RPMI8226 (cell line): ENCODE results near the gene CDIPT.
"Not testable (repeated sequence)": the region's sequence is repeated elsewhere in the genome, so short reads cannot be mapped to it uniquely, and the experiment has no call there.

Experiments
- DNase-seq: peaks from one replicate; pipeline ENCODE4 v3.0.0-alpha.2; 2015

CDIPT gene, protein sequence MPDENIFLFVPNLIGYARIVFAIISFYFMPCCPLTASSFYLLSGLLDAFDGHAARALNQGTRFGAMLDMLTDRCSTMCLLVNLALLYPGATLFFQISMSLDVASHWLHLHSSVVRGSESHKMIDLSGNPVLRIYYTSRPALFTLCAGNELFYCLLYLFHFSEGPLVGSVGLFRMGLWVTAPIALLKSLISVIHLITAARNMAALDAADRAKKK

DNA sequence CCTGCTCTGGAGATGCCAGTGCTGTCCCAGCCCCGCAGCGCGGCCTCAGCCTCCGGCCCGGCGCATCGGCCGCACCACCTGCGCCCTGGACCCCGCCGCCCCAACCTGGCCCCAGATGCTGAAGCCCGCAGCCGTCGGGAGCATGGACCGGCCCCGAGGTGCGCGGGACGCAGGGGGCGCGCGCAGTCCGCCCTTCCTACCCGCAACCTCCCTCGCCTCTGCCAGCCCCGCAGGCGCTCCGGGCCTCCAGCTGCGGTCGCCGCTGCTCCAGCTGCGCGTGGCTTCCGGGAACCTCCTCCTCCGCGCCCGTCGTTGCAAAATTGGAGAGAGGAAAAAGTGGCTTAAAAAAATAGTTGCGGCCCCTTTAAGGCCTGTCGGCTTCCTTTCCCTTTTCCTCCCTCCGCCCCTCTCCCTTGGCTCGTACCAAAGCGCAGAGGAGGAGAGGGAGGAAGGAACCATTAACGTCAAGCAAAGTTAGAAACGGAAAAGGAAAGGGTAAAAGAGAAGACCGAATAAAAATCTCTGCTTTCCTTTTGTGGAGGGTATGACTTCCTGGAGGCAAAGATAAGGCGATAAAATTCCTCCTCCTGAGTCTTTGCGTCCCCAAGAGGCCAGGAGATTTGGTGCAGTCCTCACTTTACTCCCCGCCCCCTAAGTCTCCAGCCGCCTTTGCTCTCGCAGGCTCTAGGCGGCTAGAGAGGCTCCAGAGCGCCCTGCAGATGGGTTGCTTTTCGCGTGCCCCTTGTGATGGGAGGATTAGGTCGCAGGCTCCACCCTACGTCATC is at the start of gene CDIPT:
Gene CDIPT, minus strand, starts transcription at position 343 of the 785 bp plus-strand sequence. CDS start 369 bp downstream, outside the sequence.
- peak; percentile 99 for DNase-seq

DNA sequence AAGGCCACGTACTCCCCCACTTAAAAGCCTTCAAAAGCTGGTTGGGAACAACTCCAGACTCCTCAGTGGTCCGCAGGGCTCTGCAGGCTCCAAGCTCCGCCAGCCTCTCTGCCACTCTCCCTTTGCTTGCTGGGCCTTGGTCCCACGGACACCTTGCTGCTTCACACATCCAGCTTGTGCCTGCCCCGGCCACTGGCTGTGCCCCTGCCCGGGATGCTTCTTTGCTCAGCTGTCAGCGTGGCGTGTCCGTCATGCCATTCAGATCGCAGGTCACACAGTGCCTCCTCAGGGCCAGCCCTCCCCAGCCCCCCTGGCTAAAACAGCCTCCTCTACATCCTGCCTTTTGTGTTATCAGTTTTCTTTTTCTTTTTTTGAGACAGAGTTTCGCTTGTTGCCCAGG is 49.1 kb upstream of the CDIPT start:
- no peak for DNase-seq

DNA sequence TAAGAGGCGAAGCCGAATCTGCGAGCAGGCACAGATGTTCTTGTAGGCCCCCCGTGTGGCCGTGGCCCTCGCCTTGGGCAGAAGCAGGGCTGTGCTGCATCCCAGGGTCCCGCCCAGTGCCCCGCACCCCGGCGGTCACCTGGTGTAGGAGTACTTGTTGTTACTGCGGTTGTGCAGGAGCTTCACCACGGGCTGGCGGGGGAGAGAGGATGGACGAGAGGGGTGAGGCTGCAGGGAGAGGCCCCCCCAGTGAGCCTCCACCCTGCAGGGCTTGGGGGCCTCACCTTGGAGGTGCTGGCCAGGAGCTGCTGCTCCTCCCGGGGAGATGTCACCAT is 48.6 kb upstream of the CDIPT start:
- no peak for DNase-seq

DNA sequence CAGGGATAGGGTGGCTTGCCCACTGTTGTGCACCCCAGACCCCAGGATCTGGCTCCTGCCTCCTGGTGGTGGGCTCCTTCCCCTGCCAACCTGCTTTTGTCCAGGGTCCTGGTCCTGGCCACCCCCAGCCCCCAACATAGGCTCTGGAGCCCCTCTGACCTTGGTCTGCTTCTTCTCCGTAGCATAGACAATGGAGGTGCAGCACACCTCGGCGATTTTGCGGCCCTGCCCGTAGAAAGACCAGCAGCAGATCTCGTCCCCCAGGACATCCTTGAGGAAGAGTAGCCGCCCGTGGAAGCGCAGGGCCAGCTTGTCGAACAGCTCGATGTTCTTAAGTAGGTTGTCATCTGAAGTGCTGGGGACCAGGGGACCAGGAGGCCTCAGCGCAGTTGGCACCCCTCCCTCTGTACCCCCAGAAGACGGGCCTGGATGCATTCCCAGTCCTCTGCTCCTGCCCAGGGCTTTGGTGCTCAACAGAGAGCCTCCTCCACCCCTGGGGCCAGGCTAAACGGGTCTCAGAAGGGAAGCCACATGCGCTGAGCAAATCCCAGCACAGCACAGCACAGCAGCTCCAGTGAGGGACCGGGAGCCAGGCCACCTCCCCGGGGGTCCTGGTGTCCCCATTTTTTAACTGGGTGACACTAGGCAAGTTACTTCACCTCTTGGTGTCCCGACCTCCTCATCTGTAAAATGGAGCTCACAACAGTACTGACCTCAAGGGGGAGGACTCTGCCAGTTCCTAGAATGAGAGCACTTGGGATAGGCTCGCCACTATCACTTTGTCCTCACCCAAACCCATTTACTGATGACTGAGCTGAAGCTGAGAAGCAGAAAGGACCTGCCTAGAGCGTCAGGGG is 48.0 kb upstream of the CDIPT start:
- no peak for DNase-seq

DNA sequence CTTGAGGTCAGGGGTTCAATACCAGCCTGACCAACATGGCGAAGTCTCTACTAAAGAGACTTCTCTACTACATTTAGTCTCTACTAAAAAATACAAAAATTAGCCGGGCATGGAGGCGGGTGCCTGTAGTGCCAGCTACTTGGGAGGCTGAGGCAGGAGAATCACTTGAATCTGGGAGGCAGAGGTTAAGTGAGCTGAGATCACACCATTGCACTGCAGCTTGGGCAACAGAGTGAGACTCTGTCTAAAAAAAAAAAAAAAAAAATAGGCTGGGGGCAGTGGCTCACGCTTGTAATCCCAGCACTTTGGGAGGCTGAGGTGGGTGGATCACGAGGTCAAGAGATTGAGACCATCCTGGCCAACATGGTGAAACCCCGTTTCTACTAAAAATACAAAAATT is 46.8 kb upstream of the CDIPT start:
- not testable (repeated sequence) for DNase-seq

DNA sequence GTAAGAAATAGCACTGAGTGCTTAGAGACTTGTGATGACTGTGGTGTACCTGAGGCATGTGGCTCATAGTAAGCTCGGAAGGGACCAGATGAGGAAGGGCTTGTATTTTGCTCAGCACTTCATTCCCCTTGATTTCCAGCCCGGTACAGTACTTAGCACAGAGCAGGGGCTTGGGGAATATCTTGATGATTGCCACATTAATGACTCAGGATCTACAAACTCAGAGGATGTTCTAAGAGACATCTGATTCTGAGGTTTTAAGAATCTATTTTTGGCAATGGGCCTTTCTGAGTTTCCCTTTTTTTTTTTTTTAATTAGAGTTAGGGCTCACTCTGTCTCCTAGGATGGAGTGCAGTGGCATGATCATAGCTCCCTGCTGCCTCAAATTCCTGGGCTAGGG is 46.4 kb upstream of the CDIPT start:
- DNase-seq = no peak

DNA sequence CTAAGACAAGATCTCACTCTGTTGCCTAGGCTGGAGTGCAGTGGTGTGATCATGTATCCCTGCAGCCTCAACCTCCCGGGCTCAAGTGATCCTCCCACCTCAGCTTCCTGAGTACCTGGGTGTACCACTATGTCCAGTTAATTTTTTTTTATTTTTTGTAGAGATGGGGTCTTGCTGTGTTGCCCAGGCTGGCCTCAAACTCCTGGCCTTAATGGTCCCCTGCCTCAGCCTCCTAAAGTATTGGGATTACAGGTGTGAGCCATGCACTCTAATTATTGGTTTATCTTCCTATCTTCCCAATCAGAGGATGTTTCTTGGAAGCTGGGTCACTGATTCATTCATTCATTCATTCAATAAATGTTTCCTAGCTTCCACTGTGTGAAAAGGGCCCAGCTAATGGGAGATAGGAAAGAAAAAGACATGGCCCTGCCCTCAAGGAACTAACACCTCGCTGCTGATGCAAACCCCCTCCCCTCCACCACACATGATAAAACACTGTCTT is 45.7 kb upstream of the CDIPT start:
- DNase-seq = no peak

DNA sequence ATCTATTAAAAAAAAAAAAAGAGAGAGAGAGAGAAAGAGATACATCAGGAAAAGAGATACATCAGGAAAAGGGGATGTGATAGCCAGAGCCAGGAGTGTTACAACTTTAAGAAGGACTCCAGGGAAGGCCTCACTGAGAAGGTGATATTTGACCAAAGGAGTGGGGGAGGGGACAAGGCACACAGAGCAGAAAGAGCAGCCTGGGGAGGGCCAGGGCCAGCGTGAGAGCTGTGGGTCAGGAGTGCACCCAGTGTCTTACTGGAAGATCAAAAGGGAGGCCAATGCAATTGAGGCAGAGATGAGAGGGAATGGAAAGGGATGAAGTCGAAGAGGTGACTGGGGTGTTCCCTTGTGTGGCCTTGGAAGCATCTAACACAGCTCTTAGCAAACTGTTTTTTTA is 44.9 kb upstream of the CDIPT start:
- no peak for DNase-seq

DNA sequence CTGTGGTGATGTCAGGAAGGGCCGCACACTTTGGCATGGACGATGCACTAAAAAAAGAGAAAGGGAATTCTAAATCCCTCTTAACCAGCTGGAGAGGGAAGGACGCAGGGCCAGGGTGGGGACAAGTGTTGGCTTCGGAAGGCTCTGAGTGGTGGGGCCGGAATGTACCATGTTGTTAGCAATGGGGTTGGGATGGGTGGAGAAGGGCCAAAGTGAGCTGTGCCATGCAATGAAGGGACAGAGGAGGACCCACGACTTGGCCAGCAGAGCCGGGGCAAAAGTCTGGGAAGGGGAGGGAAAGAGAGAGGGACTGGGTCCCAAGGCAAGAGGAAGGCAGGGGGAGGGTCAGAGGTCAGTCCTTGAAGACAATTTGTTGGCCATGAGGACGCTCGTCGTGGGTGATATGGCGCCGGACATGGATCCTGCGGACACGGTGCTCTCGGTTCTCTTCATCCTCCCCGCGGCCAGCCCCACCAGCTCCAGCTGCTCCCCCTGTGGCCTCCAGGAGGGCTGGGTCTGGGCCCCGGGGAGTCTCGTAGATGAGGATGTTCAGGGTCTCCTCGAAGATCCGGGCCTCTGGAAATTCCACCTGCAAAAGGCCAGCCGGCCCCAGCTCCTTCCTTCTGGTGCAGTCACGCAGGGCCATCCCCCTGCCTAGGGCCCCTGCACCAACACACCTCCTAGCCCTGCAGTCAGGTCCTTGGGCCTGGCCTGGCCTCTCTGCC is 43.7 kb upstream of the CDIPT start:
- DNase-seq = no peak

DNA sequence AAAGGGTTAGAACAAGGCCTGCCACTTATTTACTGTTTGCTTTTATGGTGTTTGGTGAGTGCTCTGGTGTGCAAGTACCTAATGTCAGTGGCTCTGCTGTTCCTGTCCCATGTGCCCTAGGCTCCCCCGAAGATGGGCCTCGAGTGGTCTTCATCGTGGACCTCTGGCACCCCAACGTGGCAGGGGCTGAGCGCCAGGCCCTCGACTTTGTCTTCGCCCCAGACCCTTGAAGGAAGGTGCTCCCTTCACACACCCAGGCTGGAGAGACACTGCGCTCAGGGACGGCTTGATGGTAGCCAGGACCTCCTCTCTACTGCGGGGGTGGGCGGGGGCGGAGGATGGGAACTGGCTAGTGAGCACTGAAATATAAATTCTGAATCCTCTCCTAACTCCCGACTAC is 42.6 kb upstream of the CDIPT start:
- no peak for DNase-seq

DNA sequence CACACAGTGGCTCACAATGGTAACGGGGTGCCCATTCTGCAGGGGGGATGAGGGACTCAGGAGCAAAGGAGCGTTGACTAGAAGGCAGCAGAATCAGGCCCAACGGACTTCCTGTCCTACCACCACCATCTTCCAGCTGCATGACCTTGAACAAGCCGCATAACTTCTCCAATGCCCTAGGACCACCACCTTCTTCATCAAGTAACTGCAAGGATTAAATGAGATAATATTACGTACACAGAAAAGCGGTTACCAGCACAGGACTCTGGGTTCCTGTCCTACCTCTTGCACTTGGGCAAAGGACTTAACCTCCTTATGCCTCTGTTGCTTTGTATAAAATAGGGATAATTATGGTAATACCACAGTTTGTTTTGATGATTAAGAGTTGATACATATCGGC is 41.9 kb upstream of the CDIPT start:
- DNase-seq = no peak

DNA sequence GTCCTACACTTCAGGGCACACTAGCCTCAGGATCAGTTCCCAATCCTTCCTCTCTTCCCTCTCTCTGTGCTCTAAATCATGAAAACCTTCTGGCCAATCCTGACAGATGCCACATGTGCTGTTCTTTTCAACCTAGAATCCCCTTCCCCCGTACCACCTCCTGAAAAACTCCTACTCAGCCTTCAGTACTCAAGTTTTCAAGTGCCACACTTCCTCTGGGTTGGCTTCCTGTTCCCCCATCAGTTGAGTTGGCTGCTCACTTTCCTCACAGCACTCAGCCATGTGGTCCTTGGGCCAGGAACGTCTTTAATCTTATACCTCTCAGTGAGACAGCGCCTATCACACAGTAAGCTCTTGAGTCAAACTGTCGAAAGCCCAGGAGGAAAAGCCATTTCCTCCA is 40.6 kb upstream of the CDIPT start:
- DNase-seq = no peak

DNA sequence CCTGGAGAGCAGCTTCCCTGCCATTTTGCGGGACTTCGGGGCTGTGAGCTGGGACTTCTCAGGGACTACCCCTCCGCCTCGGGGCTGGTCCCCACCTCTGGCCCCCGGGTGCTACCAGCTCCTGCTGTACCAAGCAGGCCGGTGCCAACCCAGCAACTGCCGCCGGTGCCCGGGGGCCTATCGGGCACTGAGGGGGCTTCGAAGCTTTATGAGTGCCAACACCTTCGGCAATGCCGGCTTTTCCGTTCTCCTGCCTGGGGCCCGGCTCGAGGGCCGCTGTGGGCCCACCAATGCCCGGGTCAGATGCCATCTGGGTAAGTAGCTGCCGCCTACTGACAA is 38.5 kb upstream of the CDIPT start:
- no peak for DNase-seq

DNA sequence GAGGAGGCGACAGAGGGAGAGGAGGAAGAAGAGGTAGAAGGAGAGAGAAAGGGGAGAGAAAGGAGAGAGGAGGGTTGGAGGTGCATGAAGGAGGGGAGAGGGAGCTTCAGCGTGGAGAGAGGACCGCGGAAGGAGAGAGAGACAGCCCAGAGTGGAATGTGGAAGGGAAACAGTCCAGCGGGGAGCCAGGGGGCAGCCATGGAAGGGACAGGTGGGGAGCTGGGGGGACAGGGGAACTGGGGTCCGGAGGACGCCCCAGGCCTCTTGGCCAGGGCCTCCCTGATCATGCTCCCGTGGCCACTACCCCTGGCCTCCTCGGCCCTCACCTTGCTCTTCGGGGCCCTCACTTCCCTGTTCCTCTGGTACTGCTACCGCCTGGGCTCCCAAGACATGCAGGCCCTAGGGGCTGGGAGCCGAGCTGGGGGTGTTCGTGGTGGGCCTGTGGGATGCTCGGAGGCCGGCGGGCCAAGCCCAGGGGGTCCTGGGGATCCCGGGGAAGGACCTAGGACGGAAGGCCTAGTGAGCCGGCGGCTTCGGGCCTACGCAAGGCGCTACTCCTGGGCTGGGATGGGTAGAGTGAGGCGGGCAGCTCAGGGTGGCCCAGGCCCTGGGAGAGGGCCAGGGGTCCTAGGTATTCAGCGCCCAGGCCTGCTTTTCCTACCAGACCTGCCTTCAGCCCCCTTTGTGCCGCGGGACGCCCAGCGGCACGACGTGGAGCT is 38.0 kb upstream of the CDIPT start:
- no peak for DNase-seq

DNA sequence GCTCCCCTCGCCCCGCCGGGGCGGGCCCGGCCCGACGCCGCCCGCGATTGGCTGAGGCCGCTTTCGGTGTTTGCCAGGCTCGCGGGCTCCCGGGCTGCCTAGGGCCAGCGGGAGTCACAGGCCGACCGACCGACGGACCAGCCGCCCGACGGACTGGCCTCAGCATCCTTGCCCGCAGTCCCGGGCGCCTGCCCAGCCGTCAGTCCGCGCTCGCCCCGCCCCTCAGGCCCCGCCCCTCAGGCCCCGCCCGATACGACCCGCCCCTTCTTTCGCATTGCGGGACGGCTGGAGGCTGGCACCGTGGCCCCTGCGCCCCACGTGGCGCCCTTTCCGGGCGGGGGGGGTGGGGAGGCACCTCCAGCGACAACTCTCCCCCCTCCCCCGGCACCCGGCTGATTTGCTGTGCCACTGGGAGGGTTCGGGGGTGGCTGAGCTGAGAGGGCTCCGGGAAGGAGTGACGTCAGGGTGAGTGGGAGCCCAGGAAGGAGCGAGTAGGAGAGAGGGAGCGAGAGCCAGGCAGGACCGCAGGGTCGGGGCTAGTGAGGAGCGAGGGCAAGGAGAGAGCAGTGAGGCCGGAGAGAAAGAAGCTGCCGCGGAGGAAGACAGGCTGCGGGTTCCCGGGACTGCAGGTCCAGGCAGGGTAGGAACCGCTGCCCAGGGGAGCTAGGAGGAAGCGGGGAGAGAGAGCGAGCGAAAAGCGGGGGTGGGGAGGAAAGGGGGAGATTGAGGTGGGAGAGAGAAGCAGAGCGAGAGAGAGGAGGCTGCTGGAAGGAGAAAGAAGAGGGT is 37.3 kb upstream of the CDIPT start, which contains the start of gene ASPHD1:
Gene ASPHD1, plus strand, starts transcription at position 387 of the 786 bp plus-strand sequence. CDS start 484 bp downstream, outside the sequence.
- peak; percentile 87 for DNase-seq

DNA sequence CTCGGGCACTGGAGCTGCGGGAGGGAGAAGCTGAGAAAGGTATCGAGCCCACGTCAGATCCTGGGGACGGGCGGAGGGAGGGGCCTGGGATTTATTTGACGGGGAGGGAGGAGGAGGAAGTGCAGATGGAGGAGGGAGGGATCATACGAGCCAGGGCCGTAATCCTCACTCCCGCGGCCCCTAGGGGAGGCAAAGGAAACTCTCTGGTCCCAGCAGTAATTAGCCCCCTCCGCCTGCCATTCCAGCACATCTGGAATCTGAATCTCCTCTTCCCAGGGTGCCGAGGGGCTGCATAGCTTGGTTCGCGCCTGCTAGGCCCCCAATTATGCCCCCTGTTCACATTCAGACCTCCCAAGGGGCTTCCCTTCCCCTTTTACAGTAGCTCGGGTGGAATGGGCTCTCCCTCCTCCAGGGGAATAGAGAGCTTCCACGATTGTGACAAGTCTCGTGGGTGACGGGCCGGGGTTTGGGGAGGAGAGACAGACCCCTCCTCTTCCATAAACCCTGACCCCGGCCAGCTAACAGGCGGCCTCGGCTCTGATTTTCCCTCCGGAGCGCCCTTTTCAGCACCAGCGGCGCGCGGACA is 36.6 kb upstream of the CDIPT start, which contains the start of gene SEZ6L2:
Gene SEZ6L2, minus strand, starts transcription at position 35 of the 586 bp plus-strand sequence. CDS start 531 bp downstream, outside the sequence.
- DNase-seq = peak; percentile 41

DNA sequence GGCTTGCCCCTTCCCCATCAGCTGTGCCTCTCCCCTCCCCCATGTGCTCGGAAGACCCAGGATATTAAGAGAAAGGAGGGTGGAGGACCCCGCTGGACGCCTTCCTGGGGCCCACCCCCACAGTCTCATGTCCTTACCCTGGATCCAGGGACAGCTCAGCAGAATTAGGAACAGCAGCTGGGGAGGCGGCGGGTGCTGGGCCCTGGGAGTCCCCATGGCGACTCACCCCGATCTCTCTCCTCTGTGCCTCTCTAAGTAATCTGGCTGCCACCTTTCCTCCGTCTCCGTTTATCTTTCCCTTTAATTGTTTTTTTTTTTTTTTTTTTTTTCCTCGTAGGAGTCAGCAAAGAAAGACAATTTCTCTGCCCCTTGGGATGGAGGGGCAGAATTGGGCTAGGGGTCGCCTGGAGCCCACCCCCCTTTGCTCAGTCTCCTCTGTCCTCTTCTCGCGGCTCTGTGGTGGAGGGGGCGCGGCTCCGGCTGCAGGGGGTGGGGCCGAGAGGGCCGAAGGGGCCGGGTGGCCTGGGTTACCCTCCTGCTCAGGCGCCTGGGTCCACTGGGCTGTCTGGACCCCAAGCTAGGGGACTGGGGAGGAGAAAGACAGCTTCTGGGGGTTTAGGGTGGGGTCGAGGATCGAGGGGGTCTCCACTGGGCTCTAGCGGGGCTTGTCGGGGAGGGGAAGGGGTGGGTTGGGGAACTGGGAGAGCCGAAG is 35.9 kb upstream of the CDIPT start:
- no peak for DNase-seq

DNA sequence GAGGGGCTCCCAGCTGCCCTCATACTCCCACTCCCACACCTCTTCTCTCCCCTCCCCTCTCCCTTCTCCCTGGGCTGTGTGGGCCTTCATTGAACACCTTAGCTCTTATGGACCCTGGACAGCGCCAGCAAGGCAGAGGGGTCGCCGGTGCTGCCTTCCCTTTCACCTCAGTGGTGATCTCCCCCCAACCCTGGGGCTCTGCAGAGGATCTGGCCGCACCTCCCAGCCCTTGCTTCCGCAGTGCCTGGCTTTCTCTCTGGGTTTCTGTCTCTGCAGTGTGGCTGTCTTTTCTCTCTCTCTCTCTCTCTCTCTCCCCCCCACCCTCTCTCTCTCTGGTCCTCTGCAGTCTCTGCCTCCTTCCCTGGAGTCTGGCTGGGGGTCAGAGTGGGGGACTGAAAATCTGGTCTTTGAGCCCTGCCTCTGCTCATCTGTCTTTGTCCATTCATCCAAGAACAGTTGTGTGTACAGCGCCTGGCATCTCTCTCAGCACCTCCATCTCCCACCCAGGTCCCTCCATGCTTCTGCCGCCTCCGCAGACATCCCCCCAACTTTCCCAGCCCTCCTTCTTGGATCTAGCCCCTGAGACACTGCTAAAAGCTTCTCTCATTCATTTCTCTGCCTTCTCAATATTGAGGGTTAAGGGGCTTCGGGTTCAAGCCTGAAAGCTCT is 35.2 kb upstream of the CDIPT start:
- no peak for DNase-seq

DNA sequence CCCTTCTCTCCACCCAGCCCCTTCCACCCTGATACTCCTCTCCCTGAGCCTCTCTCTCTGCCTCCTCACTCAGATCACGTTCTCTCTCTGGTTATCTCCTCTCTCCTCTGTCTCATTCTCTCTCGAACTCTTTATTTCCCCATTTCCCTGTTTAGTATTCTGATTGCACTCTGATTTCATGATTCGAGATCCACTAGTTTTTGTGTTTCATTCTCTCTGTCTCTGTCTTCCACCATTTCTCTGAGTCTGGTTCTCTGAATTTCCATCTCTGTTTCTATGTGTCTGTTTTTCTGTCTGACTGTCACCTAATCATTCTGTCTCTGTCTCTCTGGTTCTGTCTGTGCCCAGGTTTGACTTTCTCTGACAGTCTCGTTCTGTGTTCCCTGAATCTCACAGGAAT is 34.3 kb upstream of the CDIPT start:
- no peak for DNase-seq

DNA sequence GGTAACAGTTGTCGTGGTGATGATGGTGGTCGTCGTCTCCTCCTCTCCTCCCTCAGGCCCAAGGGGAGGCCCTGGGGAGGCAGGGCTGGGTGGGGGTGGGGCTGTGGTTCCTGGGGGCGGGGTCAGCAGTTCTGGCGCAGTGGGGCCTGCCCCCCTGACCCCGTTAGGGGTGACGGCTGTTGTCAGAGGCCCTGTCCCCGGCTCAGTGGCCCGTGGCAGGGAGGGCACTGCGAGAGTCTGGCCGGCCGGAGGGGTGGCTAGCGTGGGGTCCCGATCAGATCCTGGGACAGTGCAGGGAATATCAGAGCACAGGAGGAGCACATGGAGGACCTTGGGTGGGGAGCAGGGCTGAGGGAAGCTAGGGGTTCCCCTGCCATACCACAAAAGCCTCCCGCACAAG is 33.8 kb upstream of the CDIPT start:
- DNase-seq = no peak
